Stimulated activated CD4-positive, alpha-beta T cell treated with anti-CD3 and anti-CD28 coated beads, Interleukin-15, amount 100 ng/mL, for 24 hours (primary cell): ENCODE results near the gene NSD1.
"Not testable (repeated sequence)": the region's sequence is repeated elsewhere in the genome, so short reads cannot be mapped to it uniquely, and the experiment has no call there.

Source experiments
- DNase-seq: peaks from one replicate; pipeline ENCODE4 v3.0.0-alpha.2; 2020

NSD1 gene

DNA sequence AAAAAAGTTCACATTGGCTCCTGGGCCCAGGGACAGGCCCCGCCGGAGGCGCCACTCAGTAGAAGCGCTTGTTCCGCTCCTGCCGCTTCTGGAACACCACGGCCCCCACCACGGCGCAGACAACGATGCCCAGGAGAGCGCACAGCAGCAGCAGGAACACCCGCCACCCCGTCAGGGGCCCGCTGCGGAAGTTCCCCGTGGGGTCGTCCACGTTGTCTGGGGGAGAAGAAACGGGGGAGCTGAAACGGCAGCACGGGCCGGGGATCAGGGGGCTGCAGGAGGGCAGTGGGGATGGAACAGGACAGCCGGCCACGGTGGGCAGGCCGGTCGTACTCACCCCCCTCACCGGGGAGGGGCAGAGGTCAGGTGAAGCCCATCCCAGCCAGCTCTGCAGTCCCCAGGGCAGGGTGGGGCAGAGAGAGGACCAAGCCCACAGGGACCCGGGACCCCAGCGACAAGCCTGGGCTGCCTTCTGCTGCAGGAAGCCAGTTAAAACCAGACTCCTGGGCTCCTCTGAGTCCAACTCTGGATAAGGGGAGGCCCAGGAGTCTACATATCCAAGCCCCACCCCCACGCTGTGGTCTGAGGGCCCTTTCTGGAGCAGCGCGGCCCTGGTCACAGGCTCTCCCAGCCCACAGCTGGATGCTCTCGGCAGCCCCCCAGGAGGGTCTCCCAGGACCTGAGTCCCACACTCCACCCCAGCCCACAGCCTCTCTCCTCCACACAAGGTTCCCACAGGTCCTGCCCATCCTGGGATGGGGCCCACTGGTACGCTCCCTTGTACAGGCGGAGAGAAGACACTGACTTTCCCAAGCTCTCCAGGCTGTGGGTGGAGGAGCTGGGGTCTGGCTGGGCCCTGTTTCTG, 198.7 kb downstream of the NSD1 start:
- no peak for DNase-seq

DNA sequence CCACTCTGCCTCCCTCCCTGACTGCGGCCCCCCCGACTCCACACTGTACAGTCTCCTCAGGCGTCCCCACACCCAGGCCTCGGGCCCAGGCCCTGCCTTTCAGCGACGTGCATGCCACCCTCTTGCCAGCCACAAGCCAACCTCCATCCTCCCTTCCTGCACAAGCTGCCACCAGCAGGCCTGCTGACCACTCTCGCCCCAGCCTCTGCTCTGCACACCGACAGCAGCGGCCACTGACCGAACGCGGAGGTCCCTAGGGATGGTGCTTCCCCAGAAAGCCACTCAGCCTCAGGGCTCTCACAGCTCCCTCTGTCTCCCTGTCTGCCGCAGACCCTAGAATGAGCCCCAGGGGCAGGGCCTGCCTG, 199.3 kb downstream of the NSD1 start:
- DNase-seq: no peak

DNA sequence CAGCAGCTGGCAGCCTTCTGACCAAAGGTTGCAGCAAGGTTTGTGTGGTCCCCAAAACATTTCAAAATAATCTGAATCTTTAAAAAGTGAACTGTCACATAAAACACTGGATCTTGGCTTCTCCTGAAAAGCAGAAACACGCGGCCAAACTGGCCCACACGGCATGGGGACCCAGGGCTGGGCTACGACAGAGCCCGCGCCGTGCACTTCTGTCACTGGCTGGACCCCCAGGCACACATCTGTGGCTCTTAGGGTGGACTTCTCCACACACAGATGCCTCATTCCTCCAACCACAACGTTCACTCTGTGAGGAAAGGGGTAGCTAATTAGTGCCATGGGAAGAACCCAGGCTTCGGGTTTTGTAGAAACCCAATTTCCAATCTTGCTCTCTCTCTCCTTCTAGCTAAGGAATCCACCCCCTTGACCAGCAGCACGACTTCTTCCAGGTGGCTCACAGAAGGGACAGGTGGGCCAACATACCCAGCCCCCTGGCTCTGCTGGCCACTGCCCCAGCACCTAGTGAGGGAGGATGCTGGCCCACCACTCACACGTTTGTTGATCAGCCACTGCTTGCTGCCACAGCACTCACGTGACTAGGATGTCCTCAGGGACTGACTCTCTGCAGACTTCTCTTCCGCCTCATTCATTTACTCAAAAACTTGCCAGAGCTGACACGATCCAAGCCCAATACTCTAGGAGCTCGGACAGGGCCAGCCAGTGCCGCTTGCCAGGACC, 200.0 kb downstream of the NSD1 start:
- DNase-seq: no peak

DNA sequence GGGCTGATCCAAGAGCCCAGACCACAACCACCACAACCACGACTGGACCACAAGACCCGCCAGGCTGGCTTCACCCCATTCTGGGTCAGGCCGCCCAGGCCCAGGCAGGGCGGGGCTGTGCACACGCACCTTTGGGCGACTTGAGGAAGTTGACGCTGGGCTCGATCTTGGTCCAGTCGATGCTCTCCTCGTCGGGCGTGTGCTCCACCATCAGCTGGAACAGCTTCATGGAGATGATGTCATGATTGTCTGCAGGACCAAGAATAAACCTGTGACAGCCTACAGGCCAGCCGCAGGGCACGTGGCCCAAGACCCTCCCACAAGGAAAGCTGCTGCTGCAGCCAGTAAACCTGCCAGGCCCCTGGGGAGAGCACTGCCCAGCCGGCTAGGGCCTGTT, 200.6 kb downstream of the NSD1 start:
- DNase-seq: no peak

DNA sequence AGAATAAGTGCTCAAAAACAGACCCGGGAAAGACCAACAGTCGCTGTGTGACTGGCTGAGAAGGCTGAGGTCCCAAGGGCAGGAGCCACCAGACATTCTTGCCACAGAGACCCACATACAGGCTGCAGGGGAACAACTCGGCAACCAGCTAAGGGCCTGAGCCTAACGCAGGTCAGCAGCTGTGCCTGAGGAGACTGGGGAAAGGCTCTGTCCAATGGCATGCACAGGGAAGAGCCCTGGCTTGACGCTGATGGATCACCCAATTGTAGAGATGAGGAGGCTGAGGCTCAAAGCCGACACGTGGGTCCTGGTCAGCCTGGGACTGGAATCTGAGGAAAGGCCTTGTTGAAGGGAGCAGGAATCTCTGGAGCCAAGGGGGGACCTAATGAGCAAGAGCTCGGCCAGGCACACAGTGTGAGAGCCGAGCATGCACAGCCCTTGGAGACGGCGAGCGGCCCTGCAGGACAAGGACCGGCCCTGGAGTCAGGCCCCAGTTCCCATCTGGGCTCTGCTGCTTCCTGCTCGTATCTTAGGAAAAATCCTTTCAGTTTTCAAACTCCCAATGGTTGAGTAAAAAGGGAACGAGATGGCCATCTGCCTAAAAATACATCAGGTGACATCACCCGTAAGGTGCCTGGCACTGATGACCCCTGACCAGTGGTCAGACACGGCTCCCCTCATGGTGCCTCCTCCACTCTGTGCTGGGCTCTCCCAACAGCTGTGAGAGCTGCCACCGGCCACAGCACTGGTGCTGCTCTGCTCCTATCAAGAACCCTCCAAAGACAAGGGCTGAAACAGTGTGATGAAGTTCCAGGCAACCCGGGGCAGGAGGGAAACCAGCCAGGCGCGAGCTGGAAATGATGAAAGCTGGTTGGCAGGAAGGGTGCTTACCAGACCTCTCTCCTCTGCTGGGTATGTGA, 201.5 kb downstream of the NSD1 start:
- no peak for DNase-seq

DNA sequence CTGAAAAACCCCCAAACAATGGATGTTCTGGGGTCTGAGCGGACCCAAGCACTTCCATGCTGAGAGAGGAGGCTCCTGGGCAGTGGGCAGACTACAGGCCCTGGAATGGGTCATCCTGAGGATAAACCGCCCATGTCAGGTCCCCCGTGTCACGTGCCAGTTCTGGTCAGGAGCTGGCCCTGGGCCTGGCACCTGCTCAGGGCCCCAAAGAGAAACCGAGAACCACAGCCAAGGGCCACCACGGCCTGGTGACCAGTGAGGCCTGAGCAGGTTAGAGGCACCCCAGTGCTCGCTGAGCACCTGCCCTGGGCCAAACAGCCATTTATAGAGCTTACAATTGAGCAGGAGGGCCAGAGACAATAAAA, 202.1 kb downstream of the NSD1 start:
- no peak for DNase-seq

DNA sequence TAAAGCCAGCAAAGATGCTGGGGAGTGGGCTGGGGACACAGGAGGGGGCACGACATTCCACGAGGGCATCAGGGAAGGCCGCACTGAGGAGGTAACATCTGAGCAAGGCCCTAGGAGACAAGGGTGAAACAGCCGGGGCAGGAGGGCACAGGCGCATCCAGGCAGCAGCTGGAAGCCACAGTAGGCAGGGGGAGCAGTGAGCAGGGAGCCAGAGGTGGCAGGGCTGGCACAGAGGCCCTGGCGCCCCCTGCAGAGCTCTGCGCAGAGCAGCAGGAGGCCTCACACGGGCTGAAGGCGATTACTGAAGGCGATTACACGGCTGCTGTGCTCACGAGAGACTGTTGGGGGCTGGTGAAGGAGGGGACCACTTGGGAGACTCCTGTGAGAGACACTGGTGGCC, 202.5 kb downstream of the NSD1 start:
- peak; percentile 47 for DNase-seq

DNA sequence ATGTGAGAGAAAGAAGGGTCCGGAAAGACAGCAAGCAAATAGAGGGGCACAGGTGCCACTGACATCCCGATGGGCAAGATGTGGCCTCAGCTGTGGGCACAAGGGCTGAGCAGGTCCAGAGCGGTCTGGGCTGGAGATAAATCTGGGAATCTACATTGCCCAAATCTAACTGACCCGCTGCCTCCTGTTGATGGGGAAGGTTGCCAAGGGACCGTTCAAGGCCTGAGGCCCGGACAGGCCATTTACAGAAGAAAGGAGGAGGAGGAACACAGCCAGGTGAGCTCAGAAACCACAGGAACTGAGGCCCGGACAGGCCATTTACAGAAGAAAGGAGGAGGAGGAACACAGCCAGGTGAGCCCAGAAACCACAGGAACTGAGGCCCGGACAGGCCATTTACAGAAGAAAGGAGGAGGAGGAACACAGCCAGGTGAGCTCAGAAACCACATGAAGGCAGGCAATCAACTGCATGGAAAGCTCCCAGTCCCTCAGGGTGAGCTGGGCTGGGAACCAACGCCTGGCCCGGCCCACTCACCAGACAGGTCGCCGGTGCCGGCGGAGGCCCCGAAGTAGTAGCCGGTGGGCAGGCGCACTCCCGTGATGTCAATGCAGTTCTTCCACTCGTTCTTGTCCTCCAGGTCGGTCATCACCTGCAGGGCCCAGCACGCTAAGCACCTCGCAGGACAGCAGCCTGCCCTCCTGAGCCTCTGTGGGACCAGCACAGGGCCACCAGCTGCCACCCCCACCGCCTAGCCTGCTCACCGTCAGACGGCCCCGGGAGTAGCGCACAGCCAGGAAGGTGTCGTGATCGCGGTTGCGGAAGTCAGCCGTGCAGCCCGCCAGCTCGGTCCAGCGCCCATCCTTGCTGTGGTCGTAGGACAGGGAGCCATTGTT, 203.3 kb downstream of the NSD1 start:
- DNase-seq: no peak

DNA sequence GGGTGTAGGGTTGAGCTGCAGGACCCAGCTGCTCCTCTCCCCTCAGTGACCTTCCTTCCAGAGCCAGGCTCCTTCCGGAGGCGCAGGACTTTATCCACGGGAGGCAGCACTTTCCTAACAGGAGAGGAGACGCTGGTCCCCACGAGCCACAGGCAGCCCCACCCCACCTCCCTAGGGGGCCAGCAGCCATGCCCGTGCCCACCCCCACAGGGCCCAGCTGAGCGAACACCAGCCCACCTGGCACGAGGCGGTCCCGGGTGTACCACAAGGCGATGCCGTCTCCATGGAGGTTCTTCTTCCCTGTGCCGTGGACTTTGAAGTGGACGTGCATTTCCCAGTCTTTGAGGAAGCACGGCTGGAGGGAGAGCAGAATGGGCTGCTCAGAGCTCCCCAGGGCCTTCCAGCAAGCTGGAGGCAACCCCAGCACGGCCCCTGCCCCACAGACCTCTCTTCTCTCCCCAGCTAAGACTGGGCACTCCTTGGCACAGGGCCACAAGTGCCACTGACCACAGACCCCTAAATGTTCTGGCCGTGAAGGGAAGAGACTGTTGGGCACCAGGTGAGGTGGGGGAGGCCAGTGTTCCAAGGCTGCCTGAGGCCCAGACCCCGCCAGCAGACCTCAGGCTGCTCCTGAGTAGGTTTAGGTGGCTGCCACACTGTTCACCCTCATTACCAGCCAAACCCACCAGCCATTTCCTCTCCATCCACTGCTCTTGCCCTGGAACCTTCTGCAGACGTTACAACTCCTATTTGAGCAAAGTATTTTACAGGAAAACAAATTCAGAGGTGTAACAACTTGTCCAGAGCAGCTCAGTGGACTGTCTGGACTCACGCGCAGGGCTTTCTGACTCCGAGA, 204.9 kb downstream of the NSD1 start:
- DNase-seq: no peak

DNA sequence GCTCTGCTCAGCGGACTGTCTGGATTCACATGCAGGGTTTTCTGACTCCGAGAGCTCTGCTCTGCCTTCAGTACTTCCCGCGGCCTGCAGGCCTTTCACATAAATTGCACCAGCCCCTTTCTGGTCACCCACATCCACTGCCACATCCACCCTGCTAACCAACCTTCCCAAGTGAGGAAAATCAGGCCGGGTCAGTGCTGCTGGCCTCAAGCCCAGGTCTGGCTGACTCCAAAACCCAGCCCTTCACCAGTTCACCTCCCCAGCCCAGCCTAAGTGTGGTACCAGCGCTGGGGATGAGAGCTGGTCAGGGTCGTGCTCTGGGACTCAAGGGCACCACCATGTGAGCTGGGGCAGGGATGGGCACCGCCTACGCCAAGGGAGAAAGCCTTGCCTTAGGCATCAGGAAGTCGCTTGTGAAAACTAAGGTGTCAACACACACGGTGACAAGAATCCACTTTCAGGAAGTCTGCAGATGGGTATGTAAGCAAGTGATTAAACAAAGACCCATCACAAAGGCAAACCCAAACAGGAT, 205.6 kb downstream of the NSD1 start:
- no peak for DNase-seq

DNA sequence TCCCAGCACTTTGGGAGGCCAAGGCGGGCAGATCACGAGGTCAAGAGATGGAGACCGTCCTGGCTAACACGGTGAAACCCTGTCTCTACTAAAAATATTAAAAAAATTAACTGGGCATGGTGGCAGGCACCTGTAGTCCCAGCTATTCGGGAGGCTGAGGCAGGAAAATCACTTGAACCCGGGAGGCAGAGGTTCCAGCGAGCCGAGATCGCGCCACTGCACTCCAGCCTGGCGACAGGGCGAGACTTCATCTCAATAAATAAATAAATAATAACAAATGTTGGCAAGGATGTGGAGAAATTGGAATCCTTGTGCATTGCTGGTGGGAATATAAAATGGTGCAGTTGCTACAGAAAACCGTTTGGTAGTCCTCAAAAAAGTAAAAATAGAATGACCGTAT, 209.4 kb downstream of the NSD1 start:
- DNase-seq: not testable (repeated sequence)

DNA sequence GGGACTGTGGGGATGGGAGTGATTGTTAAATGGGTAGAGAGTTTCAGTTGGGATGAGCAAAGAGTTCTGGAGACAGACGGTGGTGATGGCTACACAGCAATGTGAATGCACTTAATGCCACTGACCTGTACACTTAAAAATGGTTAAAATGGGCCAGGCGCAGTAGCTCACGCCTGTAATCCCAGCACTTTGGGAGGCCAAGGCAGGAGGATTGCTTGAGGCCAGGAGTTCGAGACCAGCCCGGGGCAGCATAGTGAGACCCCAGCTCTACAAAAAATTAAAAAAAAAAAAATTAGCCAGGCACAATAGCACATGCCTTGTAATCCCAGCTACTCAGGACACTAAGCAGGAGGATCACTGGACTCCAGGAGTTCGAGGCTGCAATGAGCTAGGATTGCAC, 210.2 kb downstream of the NSD1 start:
- no peak for DNase-seq

DNA sequence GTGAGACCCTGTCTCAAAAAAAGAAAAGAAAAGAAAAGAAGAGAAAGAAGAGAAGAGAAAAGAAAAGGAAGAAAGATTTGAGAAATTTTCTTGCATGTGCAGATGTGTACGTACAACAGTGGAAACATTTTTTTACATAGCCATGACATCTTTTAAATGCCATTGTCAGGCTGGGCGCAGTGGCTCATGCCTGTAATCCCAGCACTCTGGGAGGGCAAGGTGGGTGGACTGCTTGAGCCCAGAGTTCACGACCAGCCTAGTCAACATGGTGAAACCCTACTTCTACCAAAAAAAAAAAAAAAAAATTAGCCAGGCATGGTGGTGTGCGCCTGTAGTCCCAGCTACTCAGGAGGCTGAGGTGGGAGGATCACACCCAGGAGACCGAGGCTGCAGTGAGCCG, 211.3 kb downstream of the NSD1 start:
- DNase-seq: no peak

DNA sequence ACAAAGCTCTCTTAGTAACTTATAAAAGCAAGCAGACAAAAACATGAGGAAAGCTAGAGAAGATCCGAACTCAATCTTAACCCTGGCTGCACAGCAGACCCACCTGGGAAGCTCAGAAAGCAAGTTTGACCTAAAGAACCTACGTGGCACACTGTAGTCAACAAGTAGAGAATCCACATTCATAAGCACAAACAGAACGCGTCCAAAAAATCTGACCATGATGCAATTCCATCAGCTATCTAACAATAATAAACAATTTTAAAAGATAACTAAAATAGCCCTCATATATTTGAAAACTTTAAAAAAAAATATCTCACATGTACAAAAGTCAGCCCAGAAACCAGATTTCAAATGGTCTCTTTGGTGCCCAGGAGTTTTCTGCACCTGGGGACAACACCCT, 213.2 kb downstream of the NSD1 start:
- DNase-seq: no peak

DNA sequence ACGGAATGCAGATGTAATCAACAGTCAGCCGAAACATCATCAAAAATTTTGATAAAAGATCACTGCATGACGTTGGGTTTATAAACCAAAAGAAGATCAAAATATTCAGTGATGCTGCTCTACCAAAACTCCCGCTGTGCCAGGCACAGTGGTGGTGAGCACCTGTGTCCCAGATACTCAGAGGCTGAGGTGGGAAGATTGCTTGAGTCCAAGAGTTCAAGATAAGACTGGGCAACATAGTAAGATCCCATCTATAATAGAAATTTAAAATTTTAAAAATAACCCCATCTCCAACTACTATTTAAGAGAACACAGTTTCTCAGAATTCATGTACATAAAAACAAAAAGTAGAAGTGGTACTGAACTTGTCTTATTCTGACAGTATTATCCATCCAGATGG, 214.1 kb downstream of the NSD1 start:
- DNase-seq: no peak

DNA sequence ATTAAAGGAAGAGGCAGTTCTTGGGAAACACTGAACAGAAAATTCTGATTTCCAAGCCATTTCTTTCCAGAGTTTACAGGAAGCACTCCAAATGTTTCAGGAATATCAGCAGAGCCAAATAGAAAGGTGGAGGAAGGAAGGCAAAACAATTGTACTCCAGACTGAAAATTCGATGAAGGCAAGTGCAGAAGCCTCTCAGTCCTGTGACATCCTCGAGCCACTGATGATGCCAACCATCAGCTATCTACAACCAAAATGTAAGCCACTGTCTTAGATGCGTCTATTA, 215.7 kb downstream of the NSD1 start:
- DNase-seq: no peak

DNA sequence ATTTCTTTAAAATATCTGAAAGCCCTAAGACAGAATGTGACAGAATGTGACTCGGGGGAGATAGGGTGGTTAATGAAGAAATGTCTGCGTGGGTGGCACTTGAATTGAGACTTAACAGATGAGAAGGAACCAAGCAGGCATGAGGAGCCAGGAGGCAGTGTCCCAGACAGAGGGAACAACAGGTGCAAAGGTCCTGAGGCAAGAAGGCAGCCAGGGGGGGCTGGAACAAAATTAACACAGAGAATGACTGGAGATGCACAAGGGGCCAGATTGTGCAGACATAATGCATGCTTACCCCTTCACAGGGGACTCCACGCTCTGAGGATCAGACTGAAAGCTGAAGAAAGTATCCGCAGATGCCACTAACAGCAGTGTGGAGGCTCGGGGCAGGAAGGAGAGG, 216.2 kb downstream of the NSD1 start:
- DNase-seq: no peak
